ENCODE data around the gene GZMM.

- TF ChIP-seq POLR2AphosphoS5 (IDR thresholded peaks at IDR 0.05; ENCODE audit: low read depth, low read length) (no peak), POLR2A (IDR thresholded peaks at IDR 0.05; ENCODE audit: low read depth, low read length) (no peak)
Measured at GRCh38 chr19:588741-589692, 45.2 kb downstream of the GZMM start.
